ENCODE measurements around the gene PTPRN2.

Gene PTPRN2

DNA sequence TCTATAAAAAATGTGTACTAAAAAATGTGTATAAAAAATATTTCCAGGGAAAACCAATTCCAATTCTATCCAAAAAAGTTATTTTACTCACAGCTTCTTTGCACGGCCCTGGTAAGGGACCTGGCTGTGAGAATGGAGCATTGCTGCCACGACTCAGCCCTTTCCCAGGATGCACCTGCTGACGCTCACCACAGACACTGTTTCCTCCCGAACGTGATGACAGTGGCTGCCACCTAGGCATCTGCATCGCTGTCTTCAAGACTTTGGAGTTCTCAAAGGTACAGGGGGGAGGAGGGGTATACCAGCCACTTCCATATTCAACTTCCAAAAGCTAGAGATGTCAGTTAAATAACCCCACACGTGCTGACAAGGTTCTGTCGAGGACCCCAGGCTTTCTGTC, 23.9 kb upstream of the PTPRN2 start:
- no peak overlapping the region for H3K4me3 ChIP-seq (ENCODE audit: low read depth, low read length)
- TF ChIP-seq, protein P1, sequence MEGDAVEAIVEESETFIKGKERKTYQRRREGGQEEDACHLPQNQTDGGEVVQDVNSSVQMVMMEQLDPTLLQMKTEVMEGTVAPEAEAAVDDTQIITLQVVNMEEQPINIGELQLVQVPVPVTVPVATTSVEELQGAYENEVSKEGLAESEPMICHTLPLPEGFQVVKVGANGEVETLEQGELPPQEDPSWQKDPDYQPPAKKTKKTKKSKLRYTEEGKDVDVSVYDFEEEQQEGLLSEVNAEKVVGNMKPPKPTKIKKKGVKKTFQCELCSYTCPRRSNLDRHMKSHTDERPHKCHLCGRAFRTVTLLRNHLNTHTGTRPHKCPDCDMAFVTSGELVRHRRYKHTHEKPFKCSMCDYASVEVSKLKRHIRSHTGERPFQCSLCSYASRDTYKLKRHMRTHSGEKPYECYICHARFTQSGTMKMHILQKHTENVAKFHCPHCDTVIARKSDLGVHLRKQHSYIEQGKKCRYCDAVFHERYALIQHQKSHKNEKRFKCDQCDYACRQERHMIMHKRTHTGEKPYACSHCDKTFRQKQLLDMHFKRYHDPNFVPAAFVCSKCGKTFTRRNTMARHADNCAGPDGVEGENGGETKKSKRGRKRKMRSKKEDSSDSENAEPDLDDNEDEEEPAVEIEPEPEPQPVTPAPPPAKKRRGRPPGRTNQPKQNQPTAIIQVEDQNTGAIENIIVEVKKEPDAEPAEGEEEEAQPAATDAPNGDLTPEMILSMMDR (IDR thresholded peaks at IDR 0.05; ENCODE audit: low read depth, low read length, missing control alignments): no peak
- no peak for DNase-seq (ENCODE audit: low read depth)

DNA sequence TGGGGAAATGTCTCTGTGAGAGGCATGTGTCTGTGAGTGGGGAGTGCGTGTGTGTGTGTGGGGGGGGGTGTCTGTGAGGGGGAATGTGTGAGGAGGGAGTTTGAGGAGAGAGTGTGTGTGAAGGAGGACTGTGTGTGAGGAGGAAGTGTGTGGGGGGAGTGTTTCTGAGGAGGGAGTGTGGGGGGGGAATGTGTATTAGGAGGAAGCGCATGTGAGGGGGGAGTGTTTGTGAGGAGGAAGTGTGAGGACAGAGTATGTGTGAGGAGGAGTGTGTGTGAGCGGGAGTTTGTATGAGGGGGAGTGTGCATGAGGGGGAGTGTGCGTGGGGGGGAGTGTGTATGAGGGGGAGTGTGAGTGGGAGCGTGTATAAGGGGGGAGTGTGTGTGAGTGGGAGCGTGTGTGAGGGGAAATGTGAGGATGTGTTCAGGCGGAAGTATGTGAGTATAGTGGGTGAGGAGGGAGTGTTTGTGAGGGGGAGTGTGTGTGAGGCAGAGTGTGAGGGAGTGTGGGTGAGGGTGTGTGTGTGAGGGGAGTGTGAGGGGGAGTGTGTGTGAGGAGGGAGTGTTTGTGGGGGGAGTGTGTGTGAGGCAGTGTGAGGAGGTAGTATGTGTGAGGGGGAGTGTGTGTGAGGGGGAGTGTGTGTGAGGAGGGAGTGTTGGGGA, 21.8 kb upstream of the PTPRN2 start:
- DNase-seq (ENCODE audit: low read depth): no peak
- H3K4me3 ChIP-seq (ENCODE audit: low read depth, low read length): no peak overlapping the region
- TF ChIP-seq, protein P1 (IDR thresholded peaks at IDR 0.05; ENCODE audit: low read depth, low read length, missing control alignments): no peak

DNA sequence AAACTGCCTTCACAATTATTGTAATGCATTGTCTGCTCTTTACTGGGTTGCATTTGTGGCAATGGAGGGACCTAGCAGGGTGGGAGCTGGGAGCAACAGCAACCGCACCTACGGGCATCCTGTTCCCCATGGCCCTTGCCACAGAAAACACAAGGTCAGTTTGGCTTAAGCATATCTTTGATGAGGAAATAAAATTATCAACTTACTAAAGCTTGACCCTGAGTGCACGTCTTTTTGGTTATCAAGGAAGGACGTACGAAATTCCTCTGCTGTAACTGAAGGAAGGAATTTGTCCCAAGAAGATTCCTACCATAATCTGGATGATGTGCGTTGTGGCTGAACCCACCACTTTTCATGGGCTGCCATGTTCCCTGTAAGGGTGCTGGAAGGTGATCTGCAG, 19.9 kb upstream of the PTPRN2 start:
- no peak overlapping the region for H3K4me3 ChIP-seq (ENCODE audit: low read depth, low read length)
- TF ChIP-seq, protein P1 (IDR thresholded peaks at IDR 0.05; ENCODE audit: low read depth, low read length, missing control alignments): no peak
- DNase-seq (ENCODE audit: low read depth): no peak

DNA sequence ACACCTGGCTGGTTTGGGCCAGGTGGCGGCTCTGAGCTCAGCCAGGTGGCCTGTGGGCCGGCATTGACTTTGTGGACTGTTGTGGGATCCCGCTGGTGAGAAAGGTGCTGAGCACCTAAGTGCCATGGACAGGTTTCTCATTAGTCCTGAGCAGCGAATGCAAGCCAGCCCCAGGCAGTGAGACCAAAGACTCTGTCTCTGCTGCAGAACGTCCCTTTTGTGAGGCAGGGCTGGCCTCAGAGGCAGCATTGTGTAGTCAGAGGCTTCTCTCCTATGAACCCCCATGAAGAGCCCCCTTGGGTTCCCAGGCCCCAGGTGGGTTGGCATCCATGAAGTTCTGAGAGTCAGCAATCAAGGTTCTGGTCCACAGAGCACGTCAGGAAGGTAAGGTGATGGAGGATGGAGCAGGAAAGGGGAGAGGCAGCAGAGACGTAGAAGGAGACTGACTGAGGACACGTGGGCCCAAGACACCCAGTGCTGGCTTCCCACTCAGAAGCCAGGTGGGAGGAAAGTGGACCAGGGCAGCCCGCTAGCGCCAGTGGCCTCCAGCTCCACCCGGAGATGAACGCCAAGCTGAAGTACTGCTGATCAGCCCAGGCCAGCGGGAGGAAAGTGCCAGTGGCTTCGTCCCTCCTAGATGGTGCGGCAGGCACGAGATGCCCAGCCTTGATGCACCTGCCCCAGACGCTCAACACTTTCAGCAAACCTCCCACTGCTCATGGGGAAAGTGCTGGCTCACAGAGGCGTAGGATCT, 19.2 kb upstream of the PTPRN2 start:
- TF ChIP-seq, protein P1 (IDR thresholded peaks at IDR 0.05; ENCODE audit: low read depth, low read length, missing control alignments): no peak
- H3K4me3 ChIP-seq (ENCODE audit: low read depth, low read length): no peak overlapping the region
- DNase-seq (ENCODE audit: low read depth): no peak

DNA sequence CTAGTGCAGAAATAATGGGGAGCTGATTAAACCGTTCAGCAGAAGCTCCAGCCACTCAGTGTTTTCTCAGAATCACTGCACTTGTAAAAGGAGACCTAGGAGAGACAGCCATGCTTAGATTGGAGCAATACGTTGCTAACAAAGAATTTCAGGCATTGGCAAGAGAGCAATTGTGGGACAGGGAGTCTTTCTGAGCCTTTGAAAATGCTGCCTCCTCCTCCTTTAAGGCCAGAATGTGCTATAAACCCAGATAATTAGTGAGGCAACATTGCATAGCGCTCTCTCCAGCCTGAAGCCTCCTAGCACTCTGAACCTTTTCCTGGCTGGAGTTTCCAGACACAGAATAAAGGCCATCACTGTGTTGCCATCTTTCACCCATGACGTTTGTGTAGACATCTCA, 18.5 kb upstream of the PTPRN2 start:
- no peak for DNase-seq (ENCODE audit: low read depth)
- no peak overlapping the region for H3K4me3 ChIP-seq (ENCODE audit: low read depth, low read length)
- TF ChIP-seq, protein P1 (IDR thresholded peaks at IDR 0.05; ENCODE audit: low read depth, low read length, missing control alignments): no peak

DNA sequence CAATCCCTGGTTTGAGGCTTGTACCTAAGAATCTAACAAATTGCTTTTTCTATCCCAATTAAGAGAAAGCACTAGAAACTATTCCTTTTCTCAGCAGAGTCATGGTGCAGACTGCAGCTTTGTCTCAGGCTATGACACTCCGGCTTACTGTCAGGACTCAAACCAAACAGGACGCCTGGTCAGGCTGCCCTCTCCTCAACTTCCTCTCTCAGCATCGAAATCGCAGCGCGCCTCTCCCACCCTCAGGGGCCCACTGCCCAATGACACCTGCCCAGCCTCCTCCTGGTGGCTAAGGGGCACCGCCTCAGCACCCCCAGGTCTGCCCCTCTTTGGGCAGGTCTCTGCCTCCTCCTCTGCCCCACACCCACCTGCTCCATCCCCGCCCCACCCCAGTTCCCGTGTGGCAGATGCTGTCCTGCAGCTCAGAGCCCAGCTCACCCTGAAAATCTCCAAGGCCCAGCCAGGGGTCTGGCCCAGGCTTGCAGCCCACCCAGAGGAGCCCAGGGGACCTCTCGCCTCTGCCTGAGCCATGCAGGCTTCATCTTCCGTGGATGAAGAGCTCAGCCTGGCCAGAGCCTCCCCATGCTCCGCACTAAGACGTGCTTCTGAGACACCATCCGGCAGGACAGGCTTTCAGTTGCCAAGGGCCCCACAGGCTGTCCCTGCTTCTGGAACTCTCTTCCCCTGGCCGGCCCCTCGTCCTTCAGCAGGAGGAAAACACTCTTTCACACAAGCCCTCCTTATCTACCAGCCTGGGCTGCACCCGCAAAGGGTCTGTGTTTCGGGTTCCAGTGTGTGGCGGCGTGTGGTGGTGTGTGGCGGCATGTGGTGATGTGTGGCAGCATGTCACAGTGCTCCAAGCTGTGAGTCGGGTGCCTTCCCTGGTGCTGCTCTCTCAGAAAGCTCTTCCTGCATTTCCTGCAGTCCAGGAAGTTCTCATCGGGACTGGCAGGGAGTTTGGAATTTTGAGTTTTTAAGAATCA, 16.4 kb upstream of the PTPRN2 start:
- no peak for DNase-seq (ENCODE audit: low read depth)
- TF ChIP-seq, protein P1 (IDR thresholded peaks at IDR 0.05; ENCODE audit: low read depth, low read length, missing control alignments): no peak
- H3K4me3 ChIP-seq (ENCODE audit: low read depth, low read length): no peak overlapping the region
